Measurements from ENCODE around the gene VPS51.

- TF ChIP-seq CTCF (IDR thresholded peaks at IDR 0.05; ENCODE audit: insufficient read depth, low read depth, low read length) = no peak
- TF ChIP-seq EZH2 (IDR thresholded peaks at IDR 0.05; ENCODE audit: insufficient read depth, low read length) = no peak
These were observed 35.1 kb upstream of the VPS51 start for GRCh38 chr11:65060913-65061408.
